Measurements from ENCODE around the gene EIF3K. TPM values are rescaled to one million over a fixed set of nuclear protein-coding genes. Genes with fewer than 3 reads are reported as not detected.

The EIF3K gene
- total RNA-seq (2016; rRNA removed; fragmentation: Illumina TruSeq; extraction: Trizol) (258 and 351 TPM in 2 replicates), polyA plus RNA-seq (2011; rRNA removed) (179 and 230 TPM in 2 replicates), polyA minus RNA-seq (2011; rRNA and poly(A)+ RNA removed; ENCODE audit: low replicate concordance) (199 and 296 TPM in 2 replicates), Bru-seq, nascent RNA (percentile 69 among the genes with signal in this experiment), BruChase-seq, experiment 1, labeled RNA remaining after a 6-hour chase (percentile 66 among the genes with signal in this experiment), BruChase-seq, experiment 2, labeled RNA remaining after a 2-hour chase (percentile 72 among the genes with signal in this experiment)
- total RNA-seq (2016; cell fraction: cytosol; rRNA removed; fragmentation: Illumina TruSeq; extraction: Trizol; ENCODE audit: low read depth): 100 and 104 TPM in 2 replicates
- 260 and 364 TPM in 2 replicates for total RNA-seq (2016; cell fraction: insoluble cytoplasmic fraction; rRNA removed; fragmentation: Illumina TruSeq; extraction: Trizol)
- total RNA-seq (2016; cell fraction: membrane; rRNA removed; fragmentation: Illumina TruSeq; extraction: Trizol): 174 and 175 TPM in 2 replicates
- 92.4 TPM in 2 replicates for total RNA-seq (2016; cell fraction: nucleus; rRNA removed; fragmentation: Illumina TruSeq; extraction: Trizol)
- 271 and 427 TPM in 2 replicates for polyA plus RNA-seq (2011; cell fraction: cytosol; rRNA removed)
- polyA plus RNA-seq (2011; cell fraction: nucleus; rRNA removed): 210 and 224 TPM in 2 replicates
- polyA plus RNA-seq (2012): 171 and 172 TPM in 2 replicates
- 106 and 109 TPM in 2 replicates for polyA plus RNA-seq (2016; cell fraction: cytosol; fragmentation: Illumina TruSeq; extraction: Trizol; ENCODE audit: low read depth)
- 349 and 386 TPM in 2 replicates for polyA plus RNA-seq (2016; cell fraction: insoluble cytoplasmic fraction; fragmentation: Illumina TruSeq; extraction: Trizol; ENCODE audit: low read depth)
- polyA plus RNA-seq (2016; cell fraction: membrane; fragmentation: Illumina TruSeq; extraction: Trizol; ENCODE audit: low read depth): 161 and 168 TPM in 2 replicates
- 163 and 169 TPM in 2 replicates for polyA plus RNA-seq (2016; cell fraction: nucleus; fragmentation: Illumina TruSeq; extraction: Trizol; ENCODE audit: insufficient read depth, low read depth)
- polyA minus RNA-seq (2011; cell fraction: cytosol; rRNA and poly(A)+ RNA removed): 94.6 and 127 TPM in 2 replicates
- polyA minus RNA-seq (2011; cell fraction: nucleus; rRNA and poly(A)+ RNA removed): 43.4 and 51.5 TPM in 2 replicates
- long read RNA-seq, experiment 1, transcript EIF3K-211 (7 exons, 670 nt): minor isoform, 7 of 293 reads
- long read RNA-seq, experiment 1, transcript EIF3K-203 (7 exons, 1,327 nt): minor isoform, 5 of 293 reads
- long read RNA-seq, experiment 1, transcript EIF3K-201 (8 exons, 864 nt): major isoform, 258 of 293 reads
- long read RNA-seq, experiment 1, partial matches to known transcripts: 2 of 293 reads
- long read RNA-seq, experiment 1, other reads (novel, unspliced or antisense): 16 of 293 reads
- long read RNA-seq, experiment 2, transcript EIF3K-203 (7 exons, 1,327 nt): minor isoform, 6 of 330 reads
- long read RNA-seq, experiment 2, transcript EIF3K-211 (7 exons, 670 nt): minor isoform, 11 of 330 reads
- long read RNA-seq, experiment 2, transcript EIF3K-201 (8 exons, 864 nt): major isoform, 251 of 330 reads
- long read RNA-seq, experiment 2, partial matches to known transcripts: 18 of 330 reads
- long read RNA-seq, experiment 2, other reads (novel, unspliced or antisense): 38 of 330 reads

DNA sequence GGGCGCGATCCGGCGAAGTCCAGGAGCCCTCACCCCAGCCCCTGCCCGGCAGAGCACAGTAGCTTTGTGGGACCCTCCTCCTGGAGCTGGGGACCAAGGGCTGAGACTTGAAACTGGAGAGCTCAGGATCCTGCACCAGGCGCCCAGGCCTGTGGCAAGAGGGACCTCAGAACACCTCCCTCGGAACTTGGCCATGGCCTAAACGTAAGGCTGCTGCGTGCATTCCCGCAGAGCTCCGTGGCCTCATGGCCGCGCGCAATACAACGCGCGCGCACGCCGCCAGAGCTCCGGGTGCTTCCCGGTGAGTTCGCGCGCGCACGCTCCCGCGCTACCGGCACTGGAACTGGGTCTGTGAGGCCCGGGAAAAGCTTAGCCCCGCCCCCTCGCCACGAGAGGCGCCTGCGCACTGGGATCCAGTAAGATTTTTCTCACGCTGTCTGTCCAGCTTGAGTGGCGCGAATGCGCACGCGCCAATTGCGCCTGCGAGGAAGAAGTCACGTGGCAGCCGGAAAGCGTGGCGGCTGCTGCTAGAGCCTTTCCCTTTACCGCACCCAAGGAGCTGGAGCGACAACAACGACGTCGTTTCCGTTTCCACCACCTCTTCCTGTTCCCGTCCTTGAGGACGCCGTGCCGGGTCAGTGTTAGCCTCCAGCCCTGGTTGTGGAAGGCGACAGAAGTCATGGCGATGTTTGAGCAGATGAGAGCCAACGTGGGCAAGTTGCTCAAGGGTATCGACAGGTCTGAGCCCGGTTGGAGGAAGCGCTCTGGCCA lies at the start of gene EIF3K:
Gene EIF3K (plus strand): TSS at position 599 of the 771 bp plus-strand sequence. CDS start 81 bp downstream, at position 680.
- peaks cover 36% of the 10 kb centered on the region for H3K4me1 ChIP-seq (ENCODE audit: insufficient read depth, low read length)
- H2AFZ ChIP-seq (ENCODE audit: low read length): no peak within 1 kb of the TSS
- intact Hi-C loops (cut with micrococcal nuclease; ENCODE audit: unreplicated experiment) (no loop called here), in situ Hi-C loops (cut with HindIII; ENCODE audit: extremely low pct_ligation_motif_present, low pct_unique_long_range_greater_than_20kb) (no loop called here)
- H4K20me1 ChIP-seq (ENCODE audit: insufficient read depth, low read length): no peaks in the 10 kb centered on the region
- FAIRE-seq (peak; percentile 99), ATAC-seq (peak; percentile 91), DNase-seq (ENCODE audit: low spot score) (peak; percentile 97)
- 9% methylated on average over 33 of the region's 64 CpGs for WGBS (ENCODE audit: low lambda C conversion rate)
- H3K79me2 ChIP-seq (ENCODE audit: insufficient read depth, low read length): peaks cover 15% of the 10 kb centered on the region
- H3K27ac ChIP-seq (ENCODE audit: extremely low read length, insufficient read depth, low read length): peak within 1 kb of the TSS; percentile 66
- ChIA-PET POLR2A (interaction anchor here (0.8 to 2.6 kb wide), 28 partner anchors 9 to 772 kb away, joined by 3 to 21 read pairs (median 6); partner anchors contain the start of genes ACTN4, ECH1, FAM98C and GGN), CTCF (ENCODE audit: low intra/inter-chr PET ratio, low total read pairs) (no interaction called here)
- no peaks in the 10 kb centered on the region; a peak in 2 of 5 replicates for H3K27me3 ChIP-seq (ENCODE audit: control insufficient read depth in 1 of 2, insufficient read depth in 2 of 2, low read length in 2 of 2)
- H3K9me3 ChIP-seq (ENCODE audit: low read length): no peaks in the 10 kb centered on the region
- peak within 1 kb of the TSS; percentile 90 for H3K9ac ChIP-seq (ENCODE audit: insufficient read depth, low read depth, low read length)
- H3K4me2 ChIP-seq (ENCODE audit: low read depth, low read length): peak within 1 kb of the TSS; percentile 92
- peak within 1 kb of the TSS; percentile 92 to 95 (median 94) for H3K4me3 ChIP-seq (replicated peaks in 1 of 3; ENCODE audit: insufficient read depth in 1 of 3, low read depth in 2 of 3, low read length in 3 of 3)
- peaks cover 5 to 14% of the 10 kb centered on the region in 2 experiments; a peak in 4 of 5 replicates for H3K36me3 ChIP-seq (replicated peaks in 1 of 2; ENCODE audit: control insufficient read depth in 1 of 2, insufficient read depth in 2 of 2, low read length in 2 of 2)
- BruUV-seq (replicated peaks): no TSS peak
- 0 out of 2 replicates have a peak, but pooled peaks have one; percentile 32 for TF ChIP-seq MYNN (CRISPR knock-in tag; IDR thresholded peaks at IDR 0.05; ENCODE audit: low read depth)
- TF ChIP-seq ZNF367 (CRISPR knock-in tag; IDR thresholded peaks at IDR 0.05; ENCODE audit: borderline replicate concordance): no peak
- TF ChIP-seq ZNF33B (CRISPR knock-in tag; IDR thresholded peaks at IDR 0.05): peak; percentile 52; the same call in 1 of the 2 replicates
- no peak for TF ChIP-seq ZBTB42 (CRISPR knock-in tag; IDR thresholded peaks at IDR 0.05)
- TF ChIP-seq POGZ (CRISPR knock-in tag; IDR thresholded peaks at IDR 0.05): no peak
- no peak for TF ChIP-seq MBNL3 (CRISPR knock-in tag; conservative IDR thresholded peaks at IDR 0.05)
- TF ChIP-seq, protein P1, sequence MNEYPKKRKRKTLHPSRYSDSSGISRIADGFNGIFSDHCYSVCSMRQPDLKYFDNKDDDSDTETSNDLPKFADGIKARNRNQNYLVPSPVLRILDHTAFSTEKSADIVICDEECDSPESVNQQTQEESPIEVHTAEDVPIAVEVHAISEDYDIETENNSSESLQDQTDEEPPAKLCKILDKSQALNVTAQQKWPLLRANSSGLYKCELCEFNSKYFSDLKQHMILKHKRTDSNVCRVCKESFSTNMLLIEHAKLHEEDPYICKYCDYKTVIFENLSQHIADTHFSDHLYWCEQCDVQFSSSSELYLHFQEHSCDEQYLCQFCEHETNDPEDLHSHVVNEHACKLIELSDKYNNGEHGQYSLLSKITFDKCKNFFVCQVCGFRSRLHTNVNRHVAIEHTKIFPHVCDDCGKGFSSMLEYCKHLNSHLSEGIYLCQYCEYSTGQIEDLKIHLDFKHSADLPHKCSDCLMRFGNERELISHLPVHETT (CRISPR knock-in tag; conservative IDR thresholded peaks at IDR 0.05): peak; percentile 95
- peak; percentile 94; the same call in 1 of the 2 replicates for TF ChIP-seq MEIS1 (CRISPR knock-in tag; IDR thresholded peaks at IDR 0.05; ENCODE audit: borderline replicate concordance)
- TF ChIP-seq CREB1 (IDR thresholded peaks at IDR 0.05): peak; percentile 78
- TF ChIP-seq CREB1 (CRISPR knock-in tag; IDR thresholded peaks at IDR 0.05): peak; percentile 97
- 0 out of 2 replicates have a peak, but pooled peaks have one; percentile 40 for TF ChIP-seq STAT5B (CRISPR knock-in tag; IDR thresholded peaks at IDR 0.05)
- TF ChIP-seq HNRNPLL (IDR thresholded peaks at IDR 0.05; ENCODE audit: low read depth, low read length, poor library complexity, severe bottlenecking): peak; percentile 77
- TF ChIP-seq ZNF709 (CRISPR knock-in tag; IDR thresholded peaks at IDR 0.05): peak; percentile 57; the same call in 1 of the 2 replicates
- no peak for TF ChIP-seq AHR (CRISPR knock-in tag; IDR thresholded peaks at IDR 0.05)
- TF ChIP-seq, protein P2, sequence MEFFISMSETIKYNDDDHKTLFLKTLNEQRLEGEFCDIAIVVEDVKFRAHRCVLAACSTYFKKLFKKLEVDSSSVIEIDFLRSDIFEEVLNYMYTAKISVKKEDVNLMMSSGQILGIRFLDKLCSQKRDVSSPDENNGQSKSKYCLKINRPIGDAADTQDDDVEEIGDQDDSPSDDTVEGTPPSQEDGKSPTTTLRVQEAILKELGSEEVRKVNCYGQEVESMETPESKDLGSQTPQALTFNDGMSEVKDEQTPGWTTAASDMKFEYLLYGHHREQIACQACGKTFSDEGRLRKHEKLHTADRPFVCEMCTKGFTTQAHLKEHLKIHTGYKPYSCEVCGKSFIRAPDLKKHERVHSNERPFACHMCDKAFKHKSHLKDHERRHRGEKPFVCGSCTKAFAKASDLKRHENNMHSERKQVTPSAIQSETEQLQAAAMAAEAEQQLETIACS (CRISPR knock-in tag; IDR thresholded peaks at IDR 0.05): peak; percentile 98
- TF ChIP-seq KAT2B (IDR thresholded peaks at IDR 0.05; ENCODE audit: borderline replicate concordance, low read depth, low read length): no peak

All from HepG2 (cell line).